IPS-20b (cell line): ENCODE data around the gene NAT10.

Source experiments
- H3K27ac ChIP-seq: one replicate; pipeline ENCODE4 v1.5.1; 2013; ENCODE audit warnings: low read length
- H3K27me3 ChIP-seq: 2 replicates; pipeline ENCODE4 v1.6.1; 2013; ENCODE audit warnings: mild to moderate bottlenecking, low read length, inconsistent platforms; ENCODE audit not compliant: insufficient read depth
- H3K36me3 ChIP-seq: 2 replicates; pipeline ENCODE4 v1.6.1; 2013; ENCODE audit warnings: low read depth, mild to moderate bottlenecking, inconsistent platforms, low read length, moderate library complexity; ENCODE audit not compliant: insufficient read depth
- H3K4me1 ChIP-seq: 2 replicates; pipeline ENCODE4 v1.6.1; 2013; ENCODE audit warnings: mild to moderate bottlenecking, control low read depth, inconsistent platforms, low read length, moderate library complexity; ENCODE audit not compliant: insufficient read depth
- H3K4me3 ChIP-seq: 2 replicates; pipeline ENCODE4 v1.5.1; 2013; ENCODE audit warnings: mild to moderate bottlenecking, low read length, inconsistent platforms
- H3K9ac ChIP-seq: 2 replicates; pipeline ENCODE4 v1.6.1; 2013; ENCODE audit warnings: low read depth, mild to moderate bottlenecking, inconsistent platforms, low read length, moderate library complexity
- H3K9me3 ChIP-seq: 2 replicates; pipeline ENCODE4 v1.6.1; 2013; ENCODE audit warnings: mild to moderate bottlenecking, low read depth, low read length, inconsistent platforms; ENCODE audit not compliant: insufficient read depth

Gene NAT10

DNA sequence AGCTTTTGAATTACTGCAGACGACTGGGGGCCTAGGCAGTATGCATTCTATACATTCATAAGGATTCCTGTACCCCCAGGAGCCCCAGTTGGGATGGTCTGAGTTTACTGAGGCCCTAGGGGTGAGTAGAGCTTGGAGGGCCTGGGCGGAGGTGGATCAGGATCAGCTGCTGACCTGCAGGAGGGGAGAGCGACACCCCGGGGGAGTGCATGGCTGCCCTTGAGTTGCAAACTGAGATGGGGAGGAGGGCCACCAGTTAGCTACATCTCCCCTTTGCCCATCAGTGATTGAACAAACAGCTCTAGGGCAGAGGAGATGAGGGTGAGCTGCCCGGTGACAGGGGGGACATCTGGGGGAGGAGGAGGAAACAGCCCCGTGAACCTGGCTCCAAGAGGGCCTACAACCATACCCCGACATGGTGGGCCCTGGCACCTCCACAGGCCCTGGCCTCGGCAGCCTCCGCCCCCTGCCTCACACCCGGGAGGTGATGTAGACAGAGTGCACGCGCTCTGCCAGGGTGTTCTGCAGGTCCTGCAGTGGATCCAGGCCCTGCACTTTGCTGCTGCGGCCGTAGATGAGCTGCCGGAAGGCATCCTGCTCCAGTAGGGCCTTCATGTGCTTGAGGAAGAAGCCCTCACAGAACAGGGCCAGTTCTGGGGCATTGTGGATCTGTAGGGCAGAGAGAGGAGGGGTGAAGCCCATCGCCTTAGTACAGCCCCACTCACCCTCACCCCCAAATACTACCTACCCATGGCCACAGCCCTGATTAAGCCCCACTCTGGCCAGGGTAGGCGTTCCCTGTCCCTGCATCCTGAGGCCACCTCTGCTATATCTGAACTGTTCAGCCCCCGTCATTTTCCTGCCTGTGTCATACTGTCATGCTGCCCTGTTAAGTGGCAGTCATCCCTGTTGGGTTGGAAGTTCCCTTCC is 46.8 kb downstream of the NAT10 start:
- Histone ChIP-seq H3K27ac (no peak overlapping the region), H3K4me3 (no peak overlapping the region), H3K9ac (no peak overlapping the region), H3K9me3 (no peaks in the 10 kb centered on the region), H3K4me1 (no peaks in the 10 kb centered on the region), H3K27me3 (no peaks in the 10 kb centered on the region), H3K36me3 (peaks cover 65% of the 10 kb centered on the region)

DNA sequence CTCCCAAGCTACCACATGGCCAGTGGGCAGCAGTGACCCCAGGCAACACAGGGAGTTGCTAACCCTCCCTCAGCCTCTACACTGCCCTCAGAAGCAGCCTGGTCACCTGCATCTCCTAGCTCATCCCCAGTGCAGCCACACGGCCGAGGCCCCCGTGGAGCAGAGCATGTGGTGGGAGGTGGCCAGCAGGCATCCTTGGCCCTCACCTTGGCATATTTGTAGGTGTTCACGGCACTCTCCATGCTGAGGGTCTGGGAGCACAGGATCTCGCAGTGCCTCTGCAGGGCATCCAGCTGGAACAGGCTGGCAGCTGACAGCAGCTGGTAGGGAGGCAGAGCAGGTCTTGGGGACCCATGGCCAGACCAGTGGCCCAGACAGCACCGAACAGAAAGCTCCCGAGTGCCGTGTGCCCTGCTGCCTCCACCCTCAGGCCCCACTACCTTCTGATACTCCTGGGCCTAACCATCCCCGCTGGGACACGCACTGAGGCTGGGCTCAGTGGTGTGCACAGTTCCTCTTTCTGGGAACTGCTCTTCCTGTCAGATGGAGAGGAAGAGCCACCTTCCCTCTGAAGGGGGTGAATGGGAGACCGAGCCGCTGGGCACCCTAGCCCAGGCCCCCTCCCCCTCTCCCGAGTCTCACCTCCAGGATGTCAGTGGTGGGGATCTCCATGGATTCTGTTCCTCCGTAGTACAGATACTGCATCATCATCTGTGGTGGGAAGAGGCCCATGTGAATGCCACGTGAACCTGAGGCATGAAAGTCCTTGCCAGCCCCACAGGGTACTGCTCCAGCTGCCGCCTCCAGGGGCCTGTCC is 48.8 kb downstream of the NAT10 start:
- no peaks in the 10 kb centered on the region for H3K9me3 ChIP-seq
- peaks cover 44% of the 10 kb centered on the region for H3K36me3 ChIP-seq
- no peaks in the 10 kb centered on the region for H3K4me1 ChIP-seq
- H3K9ac ChIP-seq, result no peak overlapping the region
- no peak overlapping the region for H3K27ac ChIP-seq
- no peak overlapping the region for H3K4me3 ChIP-seq
- H3K27me3 ChIP-seq, result no peaks in the 10 kb centered on the region

DNA sequence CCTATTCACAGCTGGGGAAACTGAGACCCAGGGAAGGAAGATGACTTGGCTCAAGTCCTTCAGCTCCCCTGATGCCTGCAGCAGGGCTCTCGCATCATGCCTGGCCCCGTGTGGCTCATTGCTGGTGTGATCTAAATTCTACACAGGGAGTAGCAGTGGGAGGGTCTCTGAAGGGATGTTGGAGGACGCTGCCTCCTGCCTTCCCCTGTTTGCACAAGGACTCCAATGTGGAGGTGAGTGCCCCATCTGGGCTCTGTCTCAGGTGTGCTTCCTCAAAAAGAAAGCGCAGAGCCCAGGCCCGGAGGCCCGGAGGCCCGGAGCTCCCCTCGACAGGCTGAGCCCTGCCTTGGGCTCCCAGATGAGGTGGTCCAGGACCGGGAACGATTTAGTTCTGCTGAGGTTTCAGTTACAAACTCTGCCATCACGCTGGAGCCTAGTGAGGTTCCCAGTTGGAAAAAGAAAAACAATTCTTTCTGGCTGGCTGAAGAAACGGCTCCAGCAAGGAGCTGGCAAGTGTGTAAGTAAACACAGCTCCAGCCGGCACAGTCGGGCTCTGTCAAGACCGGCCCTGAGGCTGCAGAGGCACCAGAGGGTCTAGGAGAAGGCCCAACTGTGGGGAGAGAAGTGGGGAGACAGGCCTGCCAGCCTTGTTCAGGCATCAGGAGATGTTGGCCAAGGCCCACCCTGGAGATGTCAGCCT is 49.8 kb downstream of the NAT10 start:
- Histone ChIP-seq H3K9ac (no peak overlapping the region), H3K27me3 (no peaks in the 10 kb centered on the region), H3K9me3 (no peaks in the 10 kb centered on the region), H3K36me3 (peaks cover 36% of the 10 kb centered on the region), H3K4me3 (no peak overlapping the region), H3K4me1 (no peaks in the 10 kb centered on the region), H3K27ac (no peak overlapping the region)

DNA sequence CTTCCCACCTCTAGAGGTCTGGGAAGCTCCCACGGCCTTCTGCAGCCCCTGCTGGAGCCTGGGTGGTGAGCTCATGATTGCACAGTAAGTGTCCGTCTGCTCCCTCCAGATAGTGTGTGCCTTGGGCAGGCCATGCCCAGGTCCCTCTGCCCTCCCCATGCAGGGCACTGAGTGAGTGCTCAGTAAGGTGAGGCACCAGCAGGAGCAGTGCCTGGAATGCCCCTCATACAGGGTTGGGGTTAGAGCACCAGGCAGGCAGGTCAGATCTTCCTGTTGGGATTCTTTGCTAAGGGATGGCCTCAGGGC is 50.3 kb downstream of the NAT10 start:
- Histone ChIP-seq H3K9ac (no peak overlapping the region), H3K27me3 (no peaks in the 10 kb centered on the region), H3K27ac (no peak overlapping the region), H3K4me3 (no peak overlapping the region), H3K9me3 (no peaks in the 10 kb centered on the region), H3K36me3 (peaks cover 31% of the 10 kb centered on the region), H3K4me1 (no peaks in the 10 kb centered on the region)

DNA sequence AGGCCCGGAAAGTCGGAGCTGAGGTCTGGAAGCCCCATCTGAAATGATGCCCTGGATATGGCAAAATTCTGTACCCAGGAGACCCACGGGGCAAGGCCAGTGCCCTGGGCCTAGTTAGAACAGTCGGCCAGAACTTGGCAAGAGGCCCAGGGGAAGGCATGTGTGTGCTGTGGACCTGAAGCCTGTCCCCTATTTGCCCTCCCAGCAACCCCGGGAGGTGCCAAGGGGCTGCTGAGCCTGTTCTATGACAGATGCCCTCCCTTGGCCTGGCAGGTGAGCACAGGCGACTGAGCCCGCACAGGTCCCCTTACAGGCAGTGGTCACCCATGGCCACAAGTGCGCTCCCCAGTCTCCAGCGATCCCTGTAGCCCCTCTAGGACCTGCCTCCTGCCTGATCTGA is 51.7 kb downstream of the NAT10 start:
- Histone ChIP-seq H3K9me3 (no peaks in the 10 kb centered on the region), H3K9ac (no peak overlapping the region), H3K4me3 (no peak overlapping the region), H3K27ac (no peak overlapping the region), H3K4me1 (no peaks in the 10 kb centered on the region), H3K27me3 (no peaks in the 10 kb centered on the region), H3K36me3 (peaks cover 18% of the 10 kb centered on the region)

DNA sequence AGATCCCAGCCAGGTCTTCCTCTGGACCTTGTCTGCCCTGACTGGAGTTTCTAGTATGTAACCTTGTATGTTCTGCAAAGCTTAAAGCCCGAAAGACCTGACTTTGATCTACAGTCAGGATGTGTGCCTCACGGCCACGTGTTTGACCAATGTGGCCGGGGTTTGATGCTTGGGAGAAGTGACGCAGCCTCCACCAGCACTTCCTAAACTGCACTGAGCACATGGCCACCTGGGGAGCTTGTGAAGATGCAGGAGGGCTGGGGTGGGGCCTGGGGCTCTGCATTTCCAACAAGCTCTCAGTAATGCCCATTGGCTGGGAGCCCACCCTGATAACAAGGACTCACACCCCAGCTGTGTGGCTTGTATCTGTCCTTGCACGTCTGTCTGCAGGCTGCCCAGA is 53.2 kb downstream of the NAT10 start:
- H3K36me3 ChIP-seq, result peaks cover 6% of the 10 kb centered on the region; the same call in 1 of the 2 replicates
- no peak overlapping the region for H3K9ac ChIP-seq
- H3K27ac ChIP-seq, result no peak overlapping the region
- no peaks in the 10 kb centered on the region for H3K27me3 ChIP-seq
- H3K4me3 ChIP-seq, result no peak overlapping the region
- H3K4me1 ChIP-seq, result no peaks in the 10 kb centered on the region
- H3K9me3 ChIP-seq, result no peaks in the 10 kb centered on the region

DNA sequence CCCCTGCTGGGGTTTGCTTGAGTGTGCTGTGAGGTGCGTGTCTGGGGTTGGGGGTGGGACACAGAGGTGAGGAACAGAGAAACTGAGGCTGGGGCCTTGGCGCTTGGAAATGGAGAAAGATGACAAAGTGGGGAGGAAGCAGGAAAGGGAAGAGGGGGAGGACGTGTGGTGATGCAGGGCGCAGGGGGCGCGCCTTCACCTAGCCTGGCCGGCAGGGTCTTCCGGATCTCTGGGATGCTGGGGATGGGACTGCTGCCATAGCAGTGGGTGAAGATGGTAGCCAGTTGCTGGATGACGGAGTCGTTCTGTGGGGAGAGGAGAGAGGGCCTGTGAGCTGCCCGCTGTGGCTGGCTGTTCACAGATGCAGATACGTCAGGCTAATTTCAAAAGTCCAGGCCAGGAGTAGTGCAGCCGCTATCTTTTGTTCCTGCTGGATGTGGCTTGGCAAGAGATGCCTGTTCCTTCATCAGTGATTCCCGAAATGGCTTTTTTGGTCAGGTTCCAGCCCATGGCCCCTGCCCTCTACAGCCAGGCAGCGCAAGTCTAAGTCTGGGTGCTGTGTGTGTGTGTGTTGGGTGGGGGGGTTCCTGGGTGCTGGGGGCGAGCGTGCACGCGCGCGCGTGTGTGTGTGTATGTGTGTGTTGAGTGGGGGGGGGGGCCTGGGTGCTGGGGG is 54.8 kb downstream of the NAT10 start:
- Histone ChIP-seq H3K4me3 (no peak overlapping the region), H3K4me1 (no peaks in the 10 kb centered on the region), H3K9ac (no peak overlapping the region), H3K36me3 (no peaks in the 10 kb centered on the region; the same call in 1 of the 2 replicates), H3K27me3 (no peaks in the 10 kb centered on the region), H3K27ac (no peak overlapping the region), H3K9me3 (no peaks in the 10 kb centered on the region)

DNA sequence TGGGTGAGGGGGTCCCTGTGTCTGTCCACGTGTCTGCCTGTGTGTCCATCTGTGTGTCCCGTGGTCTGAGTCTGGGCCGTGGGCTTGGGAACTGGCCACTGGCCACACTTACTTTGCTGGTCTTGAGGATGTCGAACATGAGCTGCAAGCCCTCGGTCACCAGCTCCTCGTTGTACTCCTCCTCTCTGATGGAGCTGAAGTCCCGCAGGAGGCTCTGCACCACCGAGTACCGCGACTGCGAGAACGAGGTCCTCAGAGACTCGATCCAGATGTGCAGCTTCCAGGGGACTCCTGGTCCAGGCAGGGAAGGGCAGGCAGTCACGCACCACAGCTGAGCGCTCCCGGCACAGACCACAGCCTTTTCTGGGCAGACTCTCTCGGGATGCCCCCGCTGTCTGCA is 55.4 kb downstream of the NAT10 start:
- Histone ChIP-seq H3K4me3 (no peak overlapping the region), H3K9me3 (no peaks in the 10 kb centered on the region), H3K4me1 (no peaks in the 10 kb centered on the region), H3K9ac (no peak overlapping the region), H3K27me3 (no peaks in the 10 kb centered on the region), H3K36me3 (no peaks in the 10 kb centered on the region; the same call in 1 of the 2 replicates), H3K27ac (no peak overlapping the region)

DNA sequence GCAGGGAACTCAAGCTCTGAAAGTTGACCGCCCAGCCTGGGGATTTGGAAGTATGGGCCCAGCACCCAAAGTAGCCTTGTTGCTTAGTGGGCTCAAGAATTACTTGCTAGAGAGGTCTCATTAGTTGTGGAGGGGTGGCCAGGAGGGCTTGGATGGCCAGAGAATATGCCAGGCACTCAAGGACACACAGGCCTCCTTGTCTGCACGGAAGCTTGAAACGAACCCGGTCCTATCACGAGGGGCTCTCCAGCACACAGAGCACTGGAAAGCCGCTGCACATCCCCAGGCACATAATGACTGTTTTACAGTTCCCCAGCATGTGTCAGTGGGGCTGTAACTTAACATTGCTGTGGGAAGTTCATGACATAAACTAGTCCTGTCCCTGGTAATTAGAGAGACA is 55.9 kb downstream of the NAT10 start:
- Histone ChIP-seq H3K9me3 (no peaks in the 10 kb centered on the region), H3K9ac (no peak overlapping the region), H3K27me3 (no peaks in the 10 kb centered on the region), H3K4me1 (no peaks in the 10 kb centered on the region), H3K27ac (no peak overlapping the region), H3K36me3 (no peaks in the 10 kb centered on the region; the same call in 1 of the 2 replicates), H3K4me3 (no peak overlapping the region)

DNA sequence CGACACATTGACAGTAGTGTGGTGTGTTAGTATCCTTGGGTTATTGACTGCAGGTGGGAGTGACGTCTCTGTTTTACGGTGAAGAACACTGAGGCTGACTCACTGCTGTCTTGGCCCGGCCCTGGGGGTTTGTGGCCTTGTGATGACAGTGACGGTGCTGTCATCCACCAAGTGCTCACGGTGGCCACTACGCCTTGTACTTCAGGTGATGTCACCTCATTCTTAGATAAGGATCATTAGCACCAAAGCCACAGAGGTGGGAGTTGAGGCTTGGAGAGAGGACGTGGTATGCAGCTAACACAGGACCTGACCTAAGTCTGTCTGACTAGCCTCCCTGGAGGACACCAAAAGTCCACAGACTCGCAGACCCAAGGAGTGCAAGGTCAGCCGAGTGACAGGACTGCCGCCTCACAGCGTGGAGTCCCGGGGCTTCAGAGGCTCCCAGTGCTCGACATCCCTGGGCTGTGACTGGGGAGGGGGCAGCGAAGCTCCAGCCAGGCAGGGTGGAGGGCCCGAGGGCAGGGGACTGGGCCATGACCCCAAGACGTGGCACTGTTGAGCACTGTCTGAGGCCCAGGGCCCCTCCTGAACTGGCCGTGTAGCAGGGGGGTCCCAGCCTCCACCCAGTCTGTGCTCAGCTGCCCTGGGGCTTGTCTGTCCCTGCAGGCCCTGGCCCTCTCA is 56.5 kb downstream of the NAT10 start:
- Histone ChIP-seq H3K27me3 (no peaks in the 10 kb centered on the region), H3K36me3 (no peaks in the 10 kb centered on the region; the same call in 1 of the 2 replicates), H3K4me3 (no peak overlapping the region), H3K9me3 (no peaks in the 10 kb centered on the region), H3K4me1 (no peaks in the 10 kb centered on the region), H3K27ac (no peak overlapping the region), H3K9ac (no peak overlapping the region)

DNA sequence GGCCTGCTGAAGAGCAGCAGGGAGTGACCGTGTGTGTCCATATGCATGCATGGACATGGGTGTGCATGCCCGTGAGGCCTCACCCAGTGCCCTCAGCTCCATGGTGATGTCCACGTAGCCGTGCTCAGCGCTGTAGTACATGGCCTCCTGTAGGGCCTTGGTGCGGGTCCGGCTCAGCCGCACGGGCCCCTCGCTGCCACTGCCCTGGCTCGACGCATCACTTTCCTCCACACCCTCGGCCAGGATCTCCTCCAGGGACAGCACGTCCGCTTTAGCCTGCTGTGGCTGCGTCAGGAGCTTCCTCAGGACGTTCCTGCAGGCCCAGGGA is 57.0 kb downstream of the NAT10 start:
- H3K9me3 ChIP-seq, result no peaks in the 10 kb centered on the region
- H3K36me3 ChIP-seq, result no peaks in the 10 kb centered on the region; the same call in 1 of the 2 replicates
- H3K27ac ChIP-seq, result no peak overlapping the region
- H3K4me1 ChIP-seq, result no peaks in the 10 kb centered on the region
- no peaks in the 10 kb centered on the region for H3K27me3 ChIP-seq
- H3K4me3 ChIP-seq, result no peak overlapping the region
- H3K9ac ChIP-seq, result no peak overlapping the region
